ENCODE data around the gene JMJD7.

Gene JMJD7

DNA sequence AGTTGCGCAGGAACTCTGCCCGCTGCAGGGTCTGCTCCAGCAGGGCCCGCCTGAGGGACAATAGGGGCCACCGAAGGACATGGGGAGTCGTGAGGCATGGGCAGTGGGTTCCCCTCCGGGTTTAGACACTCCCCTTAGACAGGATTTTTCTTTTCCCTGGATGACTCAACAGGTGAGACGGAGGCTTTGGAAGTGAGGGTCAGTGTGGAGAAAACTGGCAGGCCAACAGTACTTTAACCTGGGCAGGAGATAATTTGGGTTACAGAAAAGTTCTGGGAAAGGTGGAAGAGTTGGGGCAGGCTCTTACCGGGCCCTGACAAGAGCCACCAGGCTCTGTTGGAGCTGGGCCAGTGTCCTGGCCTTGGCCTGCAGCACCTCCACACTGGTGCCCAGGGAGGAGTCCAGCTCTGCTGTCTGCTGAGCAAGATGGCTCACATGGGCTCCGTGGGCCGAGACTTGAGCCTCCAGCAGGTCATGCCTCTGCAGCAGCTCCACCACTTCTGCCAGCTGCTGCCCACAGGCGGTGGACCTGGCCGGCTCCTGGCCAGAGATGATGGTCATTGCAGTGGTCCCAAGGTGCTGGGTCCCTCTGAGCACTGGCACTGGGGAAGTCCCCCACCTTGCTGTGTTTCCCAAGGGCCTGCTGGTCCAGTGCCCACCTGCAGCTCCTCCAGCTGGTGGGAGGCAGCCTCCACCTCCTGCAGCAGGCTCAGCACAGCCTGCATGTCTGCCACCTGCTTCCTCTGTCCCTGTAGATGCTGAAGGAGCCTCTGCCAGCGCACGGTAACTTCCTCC, 55.0 kb downstream of the JMJD7 start:
- H3K4me1 ChIP-seq (ENCODE audit: insufficient read depth, low read length, severe bottlenecking): no peaks in the 10 kb centered on the region
- TF ChIP-seq EZH2 (IDR thresholded peaks at IDR 0.05; ENCODE audit: borderline replicate concordance, low read length): no peak
- TF ChIP-seq, protein P1, sequence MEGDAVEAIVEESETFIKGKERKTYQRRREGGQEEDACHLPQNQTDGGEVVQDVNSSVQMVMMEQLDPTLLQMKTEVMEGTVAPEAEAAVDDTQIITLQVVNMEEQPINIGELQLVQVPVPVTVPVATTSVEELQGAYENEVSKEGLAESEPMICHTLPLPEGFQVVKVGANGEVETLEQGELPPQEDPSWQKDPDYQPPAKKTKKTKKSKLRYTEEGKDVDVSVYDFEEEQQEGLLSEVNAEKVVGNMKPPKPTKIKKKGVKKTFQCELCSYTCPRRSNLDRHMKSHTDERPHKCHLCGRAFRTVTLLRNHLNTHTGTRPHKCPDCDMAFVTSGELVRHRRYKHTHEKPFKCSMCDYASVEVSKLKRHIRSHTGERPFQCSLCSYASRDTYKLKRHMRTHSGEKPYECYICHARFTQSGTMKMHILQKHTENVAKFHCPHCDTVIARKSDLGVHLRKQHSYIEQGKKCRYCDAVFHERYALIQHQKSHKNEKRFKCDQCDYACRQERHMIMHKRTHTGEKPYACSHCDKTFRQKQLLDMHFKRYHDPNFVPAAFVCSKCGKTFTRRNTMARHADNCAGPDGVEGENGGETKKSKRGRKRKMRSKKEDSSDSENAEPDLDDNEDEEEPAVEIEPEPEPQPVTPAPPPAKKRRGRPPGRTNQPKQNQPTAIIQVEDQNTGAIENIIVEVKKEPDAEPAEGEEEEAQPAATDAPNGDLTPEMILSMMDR (IDR thresholded peaks at IDR 0.05; ENCODE audit: low read length): no peak
- peaks cover under 1% of the 10 kb centered on the region for H3K27me3 ChIP-seq (ENCODE audit: insufficient read depth, low read length)
- no peaks in the 10 kb centered on the region for H3K79me2 ChIP-seq (ENCODE audit: insufficient read depth, low read length)
- no peak overlapping the region for H3K9ac ChIP-seq (ENCODE audit: low read length)
- H3K9me2 ChIP-seq (ENCODE audit: low read depth, low read length): no peaks in the 10 kb centered on the region
- H3F3A ChIP-seq (ENCODE audit: insufficient read depth, low read length): no peaks in the 10 kb centered on the region
- H3K27ac ChIP-seq (ENCODE audit: low read depth, low read length, poor library complexity, severe bottlenecking): no peak overlapping the region
- no peak overlapping the region for H3K4me3 ChIP-seq (ENCODE audit: low read depth, low read length, poor library complexity, severe bottlenecking)
- no peaks in the 10 kb centered on the region for H3K9me3 ChIP-seq (ENCODE audit: low read length)
- no peak overlapping the region for H3K4me2 ChIP-seq (ENCODE audit: low read length)
- no peaks in the 10 kb centered on the region for H3K36me3 ChIP-seq (ENCODE audit: insufficient read depth, low read length)
- no peak overlapping the region for H2AFZ ChIP-seq (ENCODE audit: low read length)
- no peaks in the 10 kb centered on the region for H4K20me1 ChIP-seq (ENCODE audit: insufficient read depth, low read length)

DNA sequence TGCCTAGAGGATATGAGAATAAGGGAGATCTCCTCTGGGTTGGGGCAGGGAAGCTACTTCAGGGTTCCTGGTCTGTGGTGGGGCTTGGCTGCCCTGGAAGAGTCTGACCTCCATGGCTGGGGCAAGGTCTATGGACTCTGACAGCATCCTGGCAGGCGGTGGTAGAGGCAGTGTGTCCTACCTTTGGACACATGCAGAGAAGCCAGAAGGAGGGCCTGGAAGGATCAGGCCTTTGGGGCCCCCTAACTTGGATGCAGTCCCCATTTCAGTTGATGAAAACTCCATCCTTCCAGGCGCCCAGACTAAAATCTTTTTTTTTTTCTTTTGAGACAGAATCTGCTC, 55.6 kb downstream of the JMJD7 start:
- H3K4me2 ChIP-seq (ENCODE audit: low read length): no peak overlapping the region
- no peaks in the 10 kb centered on the region for H4K20me1 ChIP-seq (ENCODE audit: insufficient read depth, low read length)
- H3K27me3 ChIP-seq (ENCODE audit: insufficient read depth, low read length): no peaks in the 10 kb centered on the region; the same call in 1 of the 2 replicates
- no peaks in the 10 kb centered on the region for H3F3A ChIP-seq (ENCODE audit: insufficient read depth, low read length)
- H3K36me3 ChIP-seq (ENCODE audit: insufficient read depth, low read length): no peaks in the 10 kb centered on the region
- peaks cover 2% of the 10 kb centered on the region for H3K4me1 ChIP-seq (ENCODE audit: insufficient read depth, low read length, severe bottlenecking)
- no peak overlapping the region for H3K4me3 ChIP-seq (ENCODE audit: low read depth, low read length, poor library complexity, severe bottlenecking)
- H3K9me3 ChIP-seq (ENCODE audit: low read length): no peaks in the 10 kb centered on the region
- no peak overlapping the region for H3K27ac ChIP-seq (ENCODE audit: low read depth, low read length, poor library complexity, severe bottlenecking)
- H2AFZ ChIP-seq (ENCODE audit: low read length): no peak overlapping the region
- no peak overlapping the region for H3K9ac ChIP-seq (ENCODE audit: low read length)
- H3K79me2 ChIP-seq (ENCODE audit: insufficient read depth, low read length): no peaks in the 10 kb centered on the region
- TF ChIP-seq EZH2 (IDR thresholded peaks at IDR 0.05; ENCODE audit: borderline replicate concordance, low read length): no peak
- TF ChIP-seq, protein P1 (IDR thresholded peaks at IDR 0.05; ENCODE audit: low read length): no peak
- no peaks in the 10 kb centered on the region for H3K9me2 ChIP-seq (ENCODE audit: low read depth, low read length)

DNA sequence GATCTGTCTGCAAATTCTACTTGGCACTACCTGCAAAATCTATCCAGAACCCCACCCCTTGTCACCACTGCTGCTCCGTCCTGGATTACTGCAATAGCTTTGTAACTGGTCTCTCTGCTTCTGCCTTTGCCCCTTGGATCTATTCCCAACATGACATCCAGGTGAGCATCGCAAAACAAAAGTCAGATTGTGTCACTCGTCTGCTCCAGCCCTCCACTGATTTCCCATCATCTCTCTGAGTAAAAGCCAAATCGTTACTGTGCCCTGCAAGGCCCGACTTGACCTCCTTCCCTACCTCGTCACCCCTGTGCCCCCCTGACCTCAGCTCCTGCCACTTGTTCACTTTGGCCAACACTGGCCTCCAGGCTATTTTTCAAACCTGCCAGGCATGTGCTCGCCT, 56.6 kb downstream of the JMJD7 start:
- Histone ChIP-seq H3K4me1 (ENCODE audit: insufficient read depth, low read length, severe bottlenecking) (peaks cover 6% of the 10 kb centered on the region), H3K4me3 (ENCODE audit: low read depth, low read length, poor library complexity, severe bottlenecking) (no peak overlapping the region), H3K36me3 (ENCODE audit: insufficient read depth, low read length) (no peaks in the 10 kb centered on the region), H3K9ac (ENCODE audit: low read length) (no peak overlapping the region), H3K4me2 (ENCODE audit: low read length) (no peak overlapping the region), H3K27ac (ENCODE audit: low read depth, low read length, poor library complexity, severe bottlenecking) (no peak overlapping the region), H3K9me3 (ENCODE audit: low read length) (no peaks in the 10 kb centered on the region), H2AFZ (ENCODE audit: low read length) (no peak overlapping the region), H3K9me2 (ENCODE audit: low read depth, low read length) (no peaks in the 10 kb centered on the region), H4K20me1 (ENCODE audit: insufficient read depth, low read length) (no peaks in the 10 kb centered on the region), H3F3A (ENCODE audit: insufficient read depth, low read length) (no peaks in the 10 kb centered on the region), H3K27me3 (ENCODE audit: insufficient read depth, low read length) (no peaks in the 10 kb centered on the region; the same call in 1 of the 2 replicates), H3K79me2 (ENCODE audit: insufficient read depth, low read length) (no peaks in the 10 kb centered on the region)
- TF ChIP-seq, protein P1 (IDR thresholded peaks at IDR 0.05; ENCODE audit: low read length): no peak
- TF ChIP-seq EZH2 (IDR thresholded peaks at IDR 0.05; ENCODE audit: borderline replicate concordance, low read length): no peak
